Stimulated activated CD8-positive, alpha-beta memory T cell treated with anti-CD3 and anti-CD28 coated beads, Interleukin-7, amount 100 ng/mL, for 48 hours (primary cell): Measurements from ENCODE around the gene FER.
"Not testable (repeated sequence)": the region's sequence is repeated elsewhere in the genome, so short reads cannot be mapped to it uniquely, and the experiment has no call there.

ENCODE experiments used
- DNase-seq, 2 donors: peaks; one replicate each; pipeline ENCODE4 v3.0.0-alpha.2; 2020; ENCODE audit warnings: low read depth in 1 of 2; ENCODE audit errors: extremely low read depth in 1 of 2

The FER gene

GRCh38 chr5:109168151-109168550 is 420.5 kb downstream of the FER start:
- DNase-seq = no peak

- no peak for DNase-seq
Measured at GRCh38 chr5:109170629-109171350, 423.1 kb downstream of the FER start.

- not testable (repeated sequence) for DNase-seq
Measured at GRCh38 chr5:109171437-109172073, 423.9 kb downstream of the FER start.

- no peak for DNase-seq
Measured at GRCh38 chr5:109173036-109173794, 425.5 kb downstream of the FER start.

GRCh38 chr5:109177227-109177626 is 429.5 kb downstream of the FER start:
- DNase-seq = no peak

- no peak for DNase-seq
Measured at GRCh38 chr5:109177782-109178181, 430.1 kb downstream of the FER start.

GRCh38 chr5:109180668-109181067 is 433.0 kb downstream of the FER start:
- DNase-seq = no peak

- DNase-seq = no peak
Measured at GRCh38 chr5:109186759-109187158, 439.1 kb downstream of the FER start.

GRCh38 chr5:109191153-109191558 is 443.5 kb downstream of the FER start:
- no peak for DNase-seq

- no peak for DNase-seq
Measured at GRCh38 chr5:109192027-109192426, 444.3 kb downstream of the FER start.

- no peak for DNase-seq
Measured at GRCh38 chr5:109192555-109193281, 445.0 kb downstream of the FER start.

GRCh38 chr5:109195667-109196066 is 448.0 kb downstream of the FER start:
- DNase-seq = no peak

- no peak for DNase-seq
Measured at GRCh38 chr5:109196087-109196822, 448.6 kb downstream of the FER start.

GRCh38 chr5:109196823-109197160 is 449.1 kb downstream of the FER start:
- no peak for DNase-seq

GRCh38 chr5:109199289-109199688 is 451.6 kb downstream of the FER start:
- no peak for DNase-seq

- no peak for DNase-seq
Measured at GRCh38 chr5:109199799-109200620, 452.3 kb downstream of the FER start.

- DNase-seq = no peak
Measured at GRCh38 chr5:109215040-109215439, 467.3 kb downstream of the FER start.

GRCh38 chr5:109218818-109219217 is 471.1 kb downstream of the FER start:
- DNase-seq = no peak

GRCh38 chr5:109223531-109223930 is 475.8 kb downstream of the FER start:
- no peak for DNase-seq
